Measurements from ENCODE around the gene RAD50.
"Not testable (repeated sequence)": the region's sequence is repeated elsewhere in the genome, so short reads cannot be mapped to it uniquely, and the experiment has no call there.

The RAD50 gene

GRCh38 chr5:132557478-132558172 is 848 bp downstream of the RAD50 start:
- DNase-seq (ENCODE audit: low read depth), result peak; percentile 12

DNA sequence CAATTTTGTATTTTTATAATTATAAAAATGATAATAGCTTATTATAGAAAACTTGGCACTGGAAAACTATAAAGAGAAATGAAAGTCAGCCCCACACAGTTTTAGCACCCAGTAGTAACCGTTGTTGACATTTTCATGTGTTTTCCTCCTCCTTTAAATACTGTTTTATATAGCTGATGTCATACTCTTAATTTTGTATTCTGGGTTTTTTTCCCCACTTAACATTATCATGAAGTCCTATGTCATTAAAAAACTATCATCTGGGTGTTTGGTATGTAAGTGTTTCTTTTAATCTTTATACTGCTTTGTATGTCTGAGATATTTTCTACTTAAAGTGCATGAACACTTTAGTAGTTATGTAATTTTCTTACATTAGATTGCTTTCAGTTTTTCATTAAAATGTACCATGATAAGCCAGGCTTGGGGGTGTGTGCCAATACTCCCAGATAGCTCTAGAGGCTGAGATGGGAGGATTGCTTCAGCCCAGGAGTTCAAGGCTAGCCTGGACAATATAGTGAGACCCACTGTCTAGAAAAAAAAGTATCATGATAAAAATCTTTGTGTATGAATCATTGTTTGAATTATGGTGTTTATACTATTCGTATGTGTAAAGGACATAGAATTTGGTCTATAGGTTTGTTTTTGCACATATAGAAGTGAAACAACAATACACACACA is 2.7 kb downstream of the RAD50 start:
- DNase-seq (ENCODE audit: low read depth), result no peak

- DNase-seq (ENCODE audit: low read depth), result no peak
These were observed 4.8 kb downstream of the RAD50 start for GRCh38 chr5:132561601-132562000.

- DNase-seq (ENCODE audit: low read depth), result not testable (repeated sequence)
These were observed 7.8 kb downstream of the RAD50 start for GRCh38 chr5:132564555-132564954.

GRCh38 chr5:132566657-132567056 is 9.9 kb downstream of the RAD50 start:
- DNase-seq (ENCODE audit: low read depth), result no peak

DNA sequence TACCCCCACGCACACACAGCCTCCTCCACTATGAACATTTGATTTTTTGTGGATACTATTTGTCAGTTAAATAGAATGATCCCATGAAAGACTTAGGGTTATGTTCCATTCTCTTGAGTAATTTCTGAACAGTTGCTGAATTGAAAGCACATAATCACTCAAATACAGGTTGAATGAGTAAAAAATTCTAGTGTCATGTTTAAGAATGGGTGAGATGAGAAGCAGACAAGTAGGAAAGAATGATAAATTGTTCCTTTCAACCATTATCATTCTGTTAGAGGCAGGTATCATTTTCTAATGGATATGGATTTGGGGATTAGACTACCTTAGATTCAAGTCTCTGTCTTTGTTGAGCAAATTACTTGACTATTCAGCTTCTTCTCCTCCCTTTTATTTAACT is 19.3 kb downstream of the RAD50 start:
- DNase-seq (ENCODE audit: low read depth), result no peak

DNA sequence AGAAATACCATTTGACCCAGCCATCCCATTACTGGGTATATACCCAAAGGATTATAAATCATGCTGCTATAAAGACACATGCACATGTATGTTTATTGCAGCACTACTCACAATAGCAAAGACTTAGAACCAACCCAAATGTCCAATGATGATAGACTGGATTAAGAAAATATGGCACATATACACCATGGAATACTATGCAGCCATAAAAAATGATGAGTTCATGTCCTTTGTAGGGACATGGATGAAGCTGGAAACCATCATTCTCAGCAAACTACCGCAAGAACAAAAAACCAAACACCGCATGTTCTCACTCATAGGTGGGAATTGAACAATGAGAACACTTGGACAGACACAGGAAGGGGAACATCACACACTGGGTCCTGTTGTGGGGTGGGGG is 27.8 kb downstream of the RAD50 start:
- DNase-seq (ENCODE audit: low read depth), result not testable (repeated sequence)

GRCh38 chr5:132586063-132586462 is 29.3 kb downstream of the RAD50 start:
- no peak for DNase-seq (ENCODE audit: low read depth)

DNA sequence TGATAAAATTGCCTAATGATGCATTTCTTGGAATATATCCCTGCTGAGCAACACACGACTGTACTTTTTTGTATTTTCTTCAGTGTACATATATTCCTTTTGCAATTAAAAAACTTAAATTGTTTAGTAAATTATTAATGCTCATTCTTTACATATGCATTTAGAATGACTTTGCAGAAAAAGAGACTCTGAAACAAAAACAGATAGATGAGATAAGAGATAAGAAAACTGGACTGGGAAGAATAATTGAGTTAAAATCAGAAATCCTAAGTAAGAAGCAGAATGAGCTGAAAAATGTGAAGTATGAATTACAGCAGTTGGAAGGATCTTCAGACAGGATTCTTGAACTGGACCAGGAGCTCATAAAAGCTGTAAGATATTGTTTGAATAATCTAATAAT is 32.7 kb downstream of the RAD50 start:
- DNase-seq (ENCODE audit: low read depth), result no peak

GRCh38 chr5:132591145-132591544 is 34.4 kb downstream of the RAD50 start:
- no peak for DNase-seq (ENCODE audit: low read depth)

DNA sequence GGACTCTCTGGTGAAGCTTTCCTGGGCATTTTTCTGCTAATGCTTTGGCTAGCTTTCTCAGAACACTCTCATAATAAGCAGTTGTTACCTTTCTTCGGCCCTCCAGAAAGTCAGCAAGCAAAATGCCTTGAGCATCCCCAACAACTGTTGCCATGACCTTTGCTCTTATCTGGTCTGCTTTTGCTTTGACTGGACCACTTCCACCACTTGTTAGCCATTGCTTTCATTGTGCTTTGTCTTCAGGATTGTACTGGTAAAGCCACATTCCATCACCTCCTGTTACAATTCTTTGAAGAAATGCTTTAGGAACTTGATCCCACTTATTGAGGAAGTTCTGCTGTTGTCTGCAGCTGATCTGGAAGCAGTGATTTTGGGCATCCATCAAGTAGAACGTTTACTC is 35.7 kb downstream of the RAD50 start:
- no peak for DNase-seq (ENCODE audit: low read depth)

DNA sequence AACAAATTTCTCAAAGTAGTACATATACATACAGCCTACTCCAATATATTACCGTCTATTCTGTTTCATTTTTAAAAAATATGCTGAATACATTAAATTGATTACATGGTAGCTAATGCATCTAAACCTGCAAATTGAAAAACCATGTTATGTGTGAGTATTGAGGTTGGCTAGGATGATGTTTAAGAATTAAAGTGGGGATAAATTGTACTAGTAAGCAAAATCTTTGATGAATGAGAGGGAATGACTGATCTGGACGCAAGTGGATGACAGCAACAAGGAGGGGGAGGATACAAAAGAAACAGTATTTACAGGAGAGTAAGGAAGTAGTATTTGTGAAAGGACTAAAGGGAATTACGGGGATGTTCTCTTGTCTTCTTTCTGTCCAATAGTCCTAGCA is 37.4 kb downstream of the RAD50 start:
- no peak for DNase-seq (ENCODE audit: low read depth)

DNA sequence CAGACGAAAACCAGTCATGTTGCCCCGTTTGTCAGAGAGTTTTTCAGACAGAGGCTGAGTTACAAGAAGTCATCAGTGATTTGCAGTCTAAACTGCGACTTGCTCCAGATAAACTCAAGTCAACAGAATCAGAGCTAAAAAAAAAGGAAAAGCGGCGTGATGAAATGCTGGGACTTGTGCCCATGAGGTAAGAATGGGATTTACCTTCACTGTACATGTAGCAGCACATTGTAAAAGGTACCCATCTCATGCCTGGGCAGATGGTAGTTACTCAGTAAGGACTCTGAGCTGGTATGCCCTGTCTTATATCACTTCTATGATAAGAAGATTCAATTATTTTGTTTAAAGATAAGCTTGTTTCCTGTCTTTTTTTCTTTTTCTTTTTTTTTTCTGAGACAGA is 38.8 kb downstream of the RAD50 start:
- DNase-seq (ENCODE audit: low read depth), result no peak

DNA sequence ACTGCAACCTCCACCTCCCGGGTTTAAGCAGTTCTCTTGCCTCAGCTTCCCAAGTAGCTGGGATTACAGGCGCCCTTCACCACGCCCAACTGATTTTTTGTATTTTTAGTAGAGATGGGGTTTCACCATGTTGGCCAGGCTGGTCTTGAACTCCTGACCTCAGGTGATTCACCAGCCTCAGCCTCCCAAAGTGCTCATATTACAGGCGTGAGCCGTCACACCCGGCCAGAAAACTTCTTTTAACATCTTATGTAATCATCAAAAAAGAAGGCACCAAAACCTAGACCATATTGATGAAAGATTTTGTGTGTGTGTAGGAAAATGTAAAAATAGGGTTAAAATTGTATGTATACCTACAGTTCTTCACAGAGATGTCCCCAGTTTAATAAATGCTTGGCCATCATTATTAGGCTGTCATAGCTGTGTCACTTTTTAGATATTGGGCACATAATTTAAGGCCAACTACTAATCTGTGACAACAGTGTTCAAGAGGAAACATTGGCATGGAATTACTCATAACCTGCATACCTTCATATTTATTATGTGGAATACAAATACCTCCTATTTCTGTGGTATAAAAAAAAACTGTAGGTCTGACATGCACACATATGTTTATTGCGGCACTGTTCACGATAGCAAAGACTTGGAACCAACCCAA is 44.4 kb downstream of the RAD50 start:
- DNase-seq (ENCODE audit: low read depth), result no peak

DNA sequence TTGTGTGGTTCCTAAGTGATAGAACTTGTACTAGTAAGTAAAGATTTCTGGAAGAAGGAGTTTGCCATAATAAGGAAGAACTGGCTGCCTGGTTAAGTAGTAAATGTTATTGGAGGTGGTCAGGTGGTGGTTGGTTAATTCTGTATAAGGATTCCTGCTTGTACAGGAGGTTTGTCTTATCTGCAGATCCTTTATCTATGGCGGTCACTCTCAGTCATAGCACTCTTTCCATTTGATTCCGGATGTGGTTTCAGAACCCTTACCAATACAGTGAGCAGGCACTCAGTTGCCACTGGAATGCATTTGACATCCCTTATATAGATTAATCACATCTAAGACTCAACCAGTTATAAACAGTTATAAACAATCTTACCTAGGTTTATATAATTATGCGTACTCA is 50.3 kb downstream of the RAD50 start:
- DNase-seq (ENCODE audit: low read depth), result no peak

GRCh38 chr5:132608107-132608506 is 51.3 kb downstream of the RAD50 start:
- DNase-seq (ENCODE audit: low read depth), result no peak

- no peak for DNase-seq (ENCODE audit: low read depth)
These were observed 55.2 kb downstream of the RAD50 start for GRCh38 chr5:132611965-132612364.

- no peak for DNase-seq (ENCODE audit: low read depth)
These were observed 56.1 kb downstream of the RAD50 start for GRCh38 chr5:132612846-132613245.

GRCh38 chr5:132621699-132622098 is 64.9 kb downstream of the RAD50 start:
- no peak for DNase-seq (ENCODE audit: low read depth)

DNA sequence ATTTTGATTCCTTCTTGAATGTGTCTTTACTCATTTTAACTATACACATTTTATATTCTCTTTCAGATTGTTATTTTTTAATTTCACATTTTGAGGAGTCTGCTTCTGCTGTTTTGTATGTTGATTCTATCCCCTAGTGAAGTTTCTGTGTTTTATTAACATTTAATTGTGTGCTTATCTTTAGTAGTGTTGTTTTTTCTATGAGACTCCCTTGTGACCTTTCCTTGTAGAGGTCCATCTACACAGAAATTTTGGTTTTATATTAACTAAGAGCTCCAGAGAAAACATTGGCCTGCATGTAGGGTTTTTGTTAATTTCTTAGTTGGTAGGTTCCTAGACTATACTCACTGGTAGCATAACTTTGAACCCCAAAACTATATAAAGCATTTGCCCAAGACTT is 65.8 kb downstream of the RAD50 start:
- DNase-seq (ENCODE audit: low read depth), result no peak

DNA sequence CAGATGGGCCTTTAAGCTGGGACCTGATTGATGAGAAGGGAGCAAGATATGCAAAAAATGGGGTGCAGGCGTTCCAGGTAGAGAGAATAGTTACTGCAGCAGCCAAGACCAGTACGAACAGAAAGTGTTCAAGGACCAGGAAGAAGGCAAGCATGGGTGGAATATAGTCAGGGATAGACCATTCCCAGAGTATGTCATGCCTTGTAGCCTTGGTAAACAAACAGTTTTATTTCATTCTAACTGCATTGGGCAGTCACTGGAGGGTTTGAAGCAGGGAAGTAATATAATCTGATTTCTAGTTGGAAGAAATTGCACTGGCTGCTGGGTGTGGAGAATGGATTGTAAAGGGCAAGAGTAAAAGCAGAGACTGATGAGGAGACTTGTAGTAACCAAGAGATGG is 70.7 kb downstream of the RAD50 start:
- DNase-seq (ENCODE audit: low read depth), result no peak

GRCh38 chr5:132628814-132629213 is 72.0 kb downstream of the RAD50 start:
- no peak for DNase-seq (ENCODE audit: low read depth)

GRCh38 chr5:132629230-132629944 is 72.6 kb downstream of the RAD50 start:
- no peak for DNase-seq (ENCODE audit: low read depth)

All from CMK (cell line).